ENCODE results near the gene CFAP69. TPM values are rescaled to one million over a fixed set of nuclear protein-coding genes. Genes with fewer than 3 reads are reported as not detected.

CFAP69 gene
- total and polyA plus RNA-seq, 10 of the 15 experiments (the other 5 are each of a cell fraction or from before 2014, with no cell fraction given): 0.11 to 3.1 (median 0.48) TPM; not detected in 1

DNA sequence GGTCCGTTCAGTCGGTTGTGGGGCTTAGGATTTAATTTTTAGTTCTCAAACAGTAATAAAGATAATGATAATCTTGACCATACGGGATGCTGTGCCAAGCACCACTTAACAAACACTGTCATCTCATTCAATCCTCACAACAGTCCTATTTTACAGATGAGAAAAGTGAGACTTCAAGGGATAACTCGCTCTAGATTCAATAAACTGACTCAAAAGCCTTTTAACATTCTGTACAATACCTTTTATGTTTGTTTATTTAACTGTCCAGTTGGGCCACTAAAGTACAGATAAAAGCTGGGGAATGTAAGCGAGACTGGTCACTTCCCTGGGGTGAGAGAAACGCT is 437 bp upstream of the CFAP69 start:
- Histone ChIP-seq H3K4me3 (peak overlapping the region; percentile 66), H3K9me3 (replicated peaks; ENCODE audit: control insufficient read depth, insufficient read depth, low read length) (no peaks in the 10 kb centered on the region), H3K4me1 (ENCODE audit: control insufficient read depth, insufficient read depth, low read length) (peaks cover 5% of the 10 kb centered on the region; the same call in 1 of the 2 replicates), H3K27me3 (replicated peaks in 1 of 2; ENCODE audit: control insufficient read depth in 2 of 2, insufficient read depth in 2 of 2, low read length in 1 of 2) (peaks cover 0 to 6% of the 10 kb centered on the region in 2 experiments; a peak in 1 of 4 replicates), H3K4me2 (ENCODE audit: control insufficient read depth, insufficient read depth) (peak overlapping the region; percentile 90), H3K9ac (ENCODE audit: control insufficient read depth, insufficient read depth, low read length) (peak overlapping the region; percentile 32; the same call in 1 of the 2 replicates), H3K27ac (ENCODE audit: control insufficient read depth, insufficient read depth) (no peak overlapping the region), H3K79me2 (ENCODE audit: control insufficient read depth, insufficient read depth, low read length) (no peaks in the 10 kb centered on the region), H4K20me1 (ENCODE audit: control insufficient read depth, insufficient read depth) (no peaks in the 10 kb centered on the region), H3K36me3 (ENCODE audit: control insufficient read depth in 2 of 2, insufficient read depth in 2 of 2, low read length in 1 of 2) (no peaks in the 10 kb centered on the region), H2AFZ (ENCODE audit: control insufficient read depth, low read depth, low read length) (peak overlapping the region; percentile 99)
- DNase-seq (ENCODE audit: low read depth, low spot score) (no peak), ATAC-seq (peak; percentile 3; the same call in 2 of the 3 replicates), FAIRE-seq (no peak)
- ChIA-PET SMC1A (ENCODE audit: uncharacterized antibody, unreplicated experiment) (interaction anchor here (0.6 to 4.1 kb wide), 17 partner anchors 9 to 110 kb away, joined by 3 to 59 read pairs (median 15); partner anchors contain the start of genes STEAP1 and STEAP2), CTCF (interaction anchor here (0.6 to 3.4 kb wide), 15 partner anchors 13 to 1695 kb away, joined by 3 to 35 read pairs (median 7); partner anchors contain the start of genes STEAP1 and STEAP2), RAD21 (ENCODE audit: unreplicated experiment) (interaction anchor here (0.9 to 3.8 kb wide), 15 partner anchors 12 to 159 kb away, joined by 3 to 90 read pairs (median 10); partner anchors contain the start of genes CLDN12, STEAP1 and STEAP2), POLR2A (interaction anchor here (0.8 to 3.7 kb wide), 14 partner anchors 8 to 90 kb away, joined by 3 to 92 read pairs (median 4); partner anchors contain the start of genes STEAP1 and STEAP2)
- BruUV-seq (replicated peaks): TSS peak; percentile 82
- in situ Hi-C loops (cut with MboI): loop anchor here (5.0 kb wide), 1 partner anchor 72 kb away; no protein-coding TSS in a partner anchor
- TF ChIP-seq, protein P1, sequence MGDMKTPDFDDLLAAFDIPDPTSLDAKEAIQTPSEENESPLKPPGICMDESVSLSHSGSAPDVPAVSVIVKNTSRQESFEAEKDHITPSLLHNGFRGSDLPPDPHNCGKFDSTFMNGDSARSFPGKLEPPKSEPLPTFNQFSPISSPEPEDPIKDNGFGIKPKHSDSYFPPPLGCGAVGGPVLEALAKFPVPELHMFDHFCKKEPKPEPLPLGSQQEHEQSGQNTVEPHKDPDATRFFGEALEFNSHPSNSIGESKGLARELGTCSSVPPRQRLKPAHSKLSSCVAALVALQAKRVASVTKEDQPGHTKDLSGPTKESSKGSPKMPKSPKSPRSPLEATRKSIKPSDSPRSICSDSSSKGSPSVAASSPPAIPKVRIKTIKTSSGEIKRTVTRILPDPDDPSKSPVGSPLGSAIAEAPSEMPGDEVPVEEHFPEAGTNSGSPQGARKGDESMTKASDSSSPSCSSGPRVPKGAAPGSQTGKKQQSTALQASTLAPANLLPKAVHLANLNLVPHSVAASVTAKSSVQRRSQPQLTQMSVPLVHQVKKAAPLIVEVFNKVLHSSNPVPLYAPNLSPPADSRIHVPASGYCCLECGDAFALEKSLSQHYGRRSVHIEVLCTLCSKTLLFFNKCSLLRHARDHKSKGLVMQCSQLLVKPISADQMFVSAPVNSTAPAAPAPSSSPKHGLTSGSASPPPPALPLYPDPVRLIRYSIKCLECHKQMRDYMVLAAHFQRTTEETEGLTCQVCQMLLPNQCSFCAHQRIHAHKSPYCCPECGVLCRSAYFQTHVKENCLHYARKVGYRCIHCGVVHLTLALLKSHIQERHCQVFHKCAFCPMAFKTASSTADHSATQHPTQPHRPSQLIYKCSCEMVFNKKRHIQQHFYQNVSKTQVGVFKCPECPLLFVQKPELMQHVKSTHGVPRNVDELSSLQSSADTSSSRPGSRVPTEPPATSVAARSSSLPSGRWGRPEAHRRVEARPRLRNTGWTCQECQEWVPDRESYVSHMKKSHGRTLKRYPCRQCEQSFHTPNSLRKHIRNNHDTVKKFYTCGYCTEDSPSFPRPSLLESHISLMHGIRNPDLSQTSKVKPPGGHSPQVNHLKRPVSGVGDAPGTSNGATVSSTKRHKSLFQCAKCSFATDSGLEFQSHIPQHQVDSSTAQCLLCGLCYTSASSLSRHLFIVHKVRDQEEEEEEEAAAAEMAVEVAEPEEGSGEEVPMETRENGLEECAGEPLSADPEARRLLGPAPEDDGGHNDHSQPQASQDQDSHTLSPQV (IDR thresholded peaks at IDR 0.05): no peak
- TF ChIP-seq, protein P2, sequence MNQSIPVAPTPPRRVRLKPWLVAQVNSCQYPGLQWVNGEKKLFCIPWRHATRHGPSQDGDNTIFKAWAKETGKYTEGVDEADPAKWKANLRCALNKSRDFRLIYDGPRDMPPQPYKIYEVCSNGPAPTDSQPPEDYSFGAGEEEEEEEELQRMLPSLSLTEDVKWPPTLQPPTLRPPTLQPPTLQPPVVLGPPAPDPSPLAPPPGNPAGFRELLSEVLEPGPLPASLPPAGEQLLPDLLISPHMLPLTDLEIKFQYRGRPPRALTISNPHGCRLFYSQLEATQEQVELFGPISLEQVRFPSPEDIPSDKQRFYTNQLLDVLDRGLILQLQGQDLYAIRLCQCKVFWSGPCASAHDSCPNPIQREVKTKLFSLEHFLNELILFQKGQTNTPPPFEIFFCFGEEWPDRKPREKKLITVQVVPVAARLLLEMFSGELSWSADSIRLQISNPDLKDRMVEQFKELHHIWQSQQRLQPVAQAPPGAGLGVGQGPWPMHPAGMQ (IDR thresholded peaks at IDR 0.05; ENCODE audit: borderline replicate concordance): no peak
- TF ChIP-seq EGR1 (IDR thresholded peaks at IDR 0.05; ENCODE audit: borderline replicate concordance in 1 of 2, low read depth in 2 of 2, low read length in 2 of 2) (no peak), HDAC6 (IDR thresholded peaks at IDR 0.05; ENCODE audit: unreplicated experiment) (no peak), ZNF384 (IDR thresholded peaks at IDR 0.05; ENCODE audit: borderline replicate concordance, low read depth, low read length) (no peak), TARDBP (IDR thresholded peaks at IDR 0.05; ENCODE audit: borderline replicate concordance) (no peak), CEBPB (IDR thresholded peaks at IDR 0.05; ENCODE audit: borderline replicate concordance in 1 of 2, low read depth in 2 of 2, low read length in 2 of 2) (no peak), SP1 (IDR thresholded peaks at IDR 0.05; ENCODE audit: low read depth, low read length) (no peak)
- intact Hi-C loops (cut with micrococcal nuclease; ENCODE audit: unreplicated experiment): no loop called here
- 17% methylated on average over 6 of the region's 6 CpGs for WGBS (ENCODE audit: insufficient coverage, insufficient replicate concordance, low lambda C conversion rate, missing lambda C conversion rate)

All from GM12878 (cell line).